Testis (tissue), 3 donors: ENCODE measurements around the gene COL4A6. TPM values are rescaled to one million over a fixed set of nuclear protein-coding genes. Genes with fewer than 3 reads are reported as not detected.

Source experiments
- DNase-seq: peaks from one replicate; pipeline ENCODE4 v3.0.0-alpha.2; 2019
- H3K27ac ChIP-seq, 2 donors: fragments of 200-600 bp; sonication (generic); one replicate each; pipeline ENCODE4 v1.5.1; 2019
- H3K27me3 ChIP-seq: fragments of 200-600 bp; sonication (generic); one replicate; pipeline ENCODE4 v1.5.1; 2019
- H3K36me3 ChIP-seq: fragments of 200-600 bp; sonication (generic); one replicate; pipeline ENCODE4 v1.5.1; 2017; ENCODE audit warnings: low read depth; ENCODE audit errors: missing control alignments
- H3K4me1 ChIP-seq: fragments of 200-600 bp; sonication (generic); one replicate; pipeline ENCODE4 v1.5.1; 2019
- H3K4me3 ChIP-seq, 2 donors: fragments of 200-600 bp; sonication (generic); one replicate each; pipeline ENCODE4 v1.5.1; 2017 to 2019
- H3K9me3 ChIP-seq: fragments of 200-600 bp; sonication (generic); one replicate; pipeline ENCODE4 v1.5.1; 2017
- POLR2A ChIP-seq: fragments of 450-650 bp; IDR thresholded peaks from one replicate; pipeline ENCODE4 v1.6.1; 2017; ENCODE audit warnings: antibody characterized with exemption, mild to moderate bottlenecking, moderate library complexity
- WGBS, 2 donors: methylation state at CpG; one replicate each; pipeline ENCODE4 v1.1.5; 2018; 5-methylcytosine and 5-hydroxymethylcytosine counted together
- intact Hi-C: fragments of 100-400 bp; cut with DNase I; formaldehyde crosslinking; loops from one replicate; pipeline ENCODE4 v1.15.1; 2023; ENCODE audit warnings: low total_unique reads
- polyA plus RNA-seq: library from polyadenylated mRNA; stranded (reverse); fragments of 350-450 nt; fragmentation: Illumina TruSeq; extraction: RNeasy Lipid Tissue Mini Kit (QIAGEN cat#74804); gene quantifications from one replicate; pipeline ENCODE4 v1.2.3, GENCODE V29; 2014; ENCODE audit warnings: low read depth, low replicate concordance; ENCODE audit not compliant: insufficient read depth
- total RNA-seq, 2 donors: library from RNA; depleted of rRNA; stranded (reverse); fragments of >200 nt; gene quantifications; one replicate each; pipeline ENCODE4 v1.2.3, GENCODE V29; 2016
- TF ChIP-seq, protein P1 (sequence below), 3 experiments: fragments of 450-650 bp in 2 of 3; fragments of 200-600 bp in 1 of 3; sonication (generic) in 1 of 3; IDR thresholded peaks; one replicate each; pipeline ENCODE4 v1.5.1; 2016 to 2019; ENCODE audit warnings: antibody characterized with exemption in 3 of 3, mild to moderate bottlenecking in 2 of 3, moderate library complexity in 1 of 3

COL4A6 gene
- total and polyA plus RNA-seq, 3 donors from 2014 or later = 2.4 to 4.9 (median 3.5) TPM

DNA sequence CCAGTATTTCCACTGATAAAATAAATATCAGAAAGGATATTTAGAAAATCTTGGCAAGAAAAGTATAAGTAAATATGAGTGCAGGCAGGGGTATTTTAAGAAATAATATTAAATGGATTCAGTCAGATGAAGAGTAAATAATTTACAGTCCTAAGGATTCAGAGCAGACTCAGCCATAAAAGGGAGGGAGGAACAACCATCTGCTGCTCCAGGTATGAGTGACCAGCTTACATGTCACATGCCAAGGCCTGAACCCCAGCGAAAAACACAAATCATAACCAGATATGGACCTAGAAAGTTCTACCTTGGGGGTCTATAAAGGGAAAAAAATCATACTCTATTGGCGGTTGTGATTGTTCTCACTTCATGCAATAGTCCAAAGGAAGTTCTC is 166.8 kb downstream of the COL4A6 start:
- WGBS, 2 donors = 47 to 50% methylated on average over 2 of the region's 2 CpGs
- no peaks in the 10 kb centered on the region for H3K9me3 ChIP-seq
- TF ChIP-seq, protein P1, sequence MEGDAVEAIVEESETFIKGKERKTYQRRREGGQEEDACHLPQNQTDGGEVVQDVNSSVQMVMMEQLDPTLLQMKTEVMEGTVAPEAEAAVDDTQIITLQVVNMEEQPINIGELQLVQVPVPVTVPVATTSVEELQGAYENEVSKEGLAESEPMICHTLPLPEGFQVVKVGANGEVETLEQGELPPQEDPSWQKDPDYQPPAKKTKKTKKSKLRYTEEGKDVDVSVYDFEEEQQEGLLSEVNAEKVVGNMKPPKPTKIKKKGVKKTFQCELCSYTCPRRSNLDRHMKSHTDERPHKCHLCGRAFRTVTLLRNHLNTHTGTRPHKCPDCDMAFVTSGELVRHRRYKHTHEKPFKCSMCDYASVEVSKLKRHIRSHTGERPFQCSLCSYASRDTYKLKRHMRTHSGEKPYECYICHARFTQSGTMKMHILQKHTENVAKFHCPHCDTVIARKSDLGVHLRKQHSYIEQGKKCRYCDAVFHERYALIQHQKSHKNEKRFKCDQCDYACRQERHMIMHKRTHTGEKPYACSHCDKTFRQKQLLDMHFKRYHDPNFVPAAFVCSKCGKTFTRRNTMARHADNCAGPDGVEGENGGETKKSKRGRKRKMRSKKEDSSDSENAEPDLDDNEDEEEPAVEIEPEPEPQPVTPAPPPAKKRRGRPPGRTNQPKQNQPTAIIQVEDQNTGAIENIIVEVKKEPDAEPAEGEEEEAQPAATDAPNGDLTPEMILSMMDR (IDR thresholded peaks at IDR 0.05) = no peak
- TF ChIP-seq POLR2A = no peak
- H3K4me3 ChIP-seq = no peak overlapping the region
- H3K4me1 ChIP-seq = no peaks in the 10 kb centered on the region
- no peaks in the 10 kb centered on the region for H3K27me3 ChIP-seq
- H3K27ac ChIP-seq = no peak overlapping the region
- DNase-seq = no peak
- intact Hi-C loops = no loop called here
- H3K36me3 ChIP-seq = no peaks in the 10 kb centered on the region

DNA sequence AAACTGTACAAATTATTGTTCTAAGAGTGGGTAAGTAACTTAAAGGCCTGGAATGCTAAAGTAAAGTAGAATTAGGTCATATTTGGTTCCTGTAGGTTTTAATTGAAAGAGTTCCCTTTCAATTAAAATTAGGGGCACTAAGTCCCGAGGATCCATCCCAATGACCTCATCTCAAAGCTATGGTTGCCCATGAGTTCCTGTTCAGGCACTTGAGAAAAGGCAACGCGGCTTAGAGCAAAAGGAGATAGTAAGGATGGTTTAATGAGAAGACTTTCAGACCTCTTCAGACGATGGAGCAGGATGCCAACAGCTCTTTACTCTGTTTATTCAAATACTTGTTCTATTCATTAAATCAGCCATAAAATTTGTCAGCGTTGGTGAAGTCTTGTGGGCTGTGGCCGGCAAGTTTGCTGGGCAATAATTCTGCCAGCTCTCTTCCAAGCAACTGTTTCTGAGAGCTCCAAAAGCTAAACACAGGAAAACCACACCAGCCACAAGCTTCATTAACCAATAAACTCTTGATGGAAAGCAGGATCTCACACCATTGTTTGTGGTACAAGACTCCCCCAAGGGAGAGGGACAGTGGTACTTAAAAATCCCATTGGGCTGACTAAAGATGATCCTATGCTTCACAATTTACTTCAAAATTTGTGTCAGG is 167.4 kb downstream of the COL4A6 start:
- TF ChIP-seq, protein P1 (IDR thresholded peaks at IDR 0.05) = no peak
- no peak for TF ChIP-seq POLR2A
- no peak overlapping the region for H3K4me3 ChIP-seq
- H3K27me3 ChIP-seq = no peaks in the 10 kb centered on the region
- no peak overlapping the region for H3K27ac ChIP-seq
- DNase-seq = no peak
- no peaks in the 10 kb centered on the region for H3K36me3 ChIP-seq
- H3K4me1 ChIP-seq = no peaks in the 10 kb centered on the region
- intact Hi-C loops = no loop called here
- H3K9me3 ChIP-seq = no peaks in the 10 kb centered on the region
- 50 to 65% methylated on average over 6 of the region's 6 CpGs for WGBS, 2 donors

DNA sequence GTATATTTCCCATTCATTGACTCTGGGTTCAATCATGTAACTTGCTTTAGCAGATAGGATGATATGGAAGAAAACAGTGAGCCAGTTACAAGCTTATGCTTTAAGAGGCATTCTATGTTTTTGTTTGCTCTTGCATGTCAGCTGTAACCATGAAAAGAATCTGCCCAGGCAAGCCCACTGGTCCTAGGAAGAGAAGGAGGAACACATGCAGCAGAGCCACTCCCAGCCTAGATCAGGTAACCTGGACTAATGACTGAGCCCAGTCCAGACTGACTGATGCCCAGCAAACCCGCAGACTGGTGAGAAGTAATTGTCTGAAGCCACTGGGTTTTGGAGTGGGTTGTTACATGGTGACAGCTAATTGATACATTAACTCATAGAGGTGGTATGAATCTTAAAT is 167.9 kb downstream of the COL4A6 start:
- 100% methylated on average over 1 of the region's 1 CpG for WGBS, 2 donors
- TF ChIP-seq POLR2A = no peak
- TF ChIP-seq, protein P1 (IDR thresholded peaks at IDR 0.05) = no peak
- Histone ChIP-seq H3K9me3 (no peaks in the 10 kb centered on the region), H3K4me1 (no peaks in the 10 kb centered on the region), H3K27me3 (no peaks in the 10 kb centered on the region), H3K27ac (no peak overlapping the region), H3K36me3 (no peaks in the 10 kb centered on the region), H3K4me3 (no peak overlapping the region)
- intact Hi-C loops = no loop called here
- DNase-seq = no peak

DNA sequence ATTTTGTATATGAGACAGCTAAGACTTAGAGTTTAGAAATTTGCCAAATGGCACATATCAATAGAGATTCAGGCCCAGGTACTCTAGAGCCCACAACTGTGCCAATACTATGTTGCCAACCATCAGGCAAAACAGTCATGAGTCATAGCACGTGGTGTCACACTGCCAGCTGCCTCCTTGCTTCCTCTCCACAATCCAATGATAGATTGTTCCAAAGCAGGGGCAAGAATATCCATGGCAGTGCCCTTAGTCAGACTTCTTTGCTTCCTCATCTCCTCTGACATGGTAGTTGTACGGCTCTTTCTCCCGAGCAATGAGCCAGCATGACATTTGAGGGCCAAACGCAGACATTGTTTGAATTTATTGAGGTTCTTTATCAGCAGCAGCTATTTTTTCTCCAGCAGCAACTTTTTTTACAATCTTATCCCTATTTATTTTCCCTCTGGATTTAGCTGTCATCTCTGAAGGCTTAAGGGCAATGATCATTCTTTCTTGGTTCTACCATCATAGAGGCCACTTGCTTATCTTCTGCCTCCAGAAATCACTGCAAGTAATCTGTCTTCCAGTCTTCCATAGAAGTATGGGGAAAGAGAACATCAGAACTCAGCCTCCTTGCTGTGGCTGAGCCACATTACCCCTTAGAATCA is 169.7 kb downstream of the COL4A6 start:
- no peak for TF ChIP-seq POLR2A
- TF ChIP-seq, protein P1 (IDR thresholded peaks at IDR 0.05) = no peak
- Histone ChIP-seq H3K36me3 (no peaks in the 10 kb centered on the region), H3K4me3 (no peak overlapping the region), H3K27me3 (no peaks in the 10 kb centered on the region), H3K4me1 (no peaks in the 10 kb centered on the region), H3K9me3 (no peaks in the 10 kb centered on the region), H3K27ac (no peak overlapping the region)
- 79 to 82% methylated on average over 3 to 4 of the region's 4 CpGs for WGBS, 2 donors
- intact Hi-C loops = no loop called here
- no peak for DNase-seq

DNA sequence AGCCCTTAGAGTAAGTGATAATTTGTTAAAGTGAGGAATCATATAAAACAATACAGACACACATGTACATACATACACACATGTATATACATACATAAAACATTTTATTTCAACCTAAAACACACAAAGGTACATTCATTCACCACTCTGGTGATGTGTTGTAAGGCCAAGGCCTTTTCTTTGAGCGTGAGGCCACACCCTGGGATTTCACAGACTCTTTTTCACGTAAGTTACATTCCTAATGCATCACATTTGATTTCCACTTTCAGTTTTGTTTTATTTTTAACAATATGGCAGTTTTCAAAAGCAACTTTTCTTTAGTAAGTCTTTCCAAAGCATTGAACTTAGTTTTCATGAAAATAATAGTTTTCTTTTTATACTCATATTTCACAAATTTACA is 170.7 kb downstream of the COL4A6 start:
- H3K9me3 ChIP-seq = no peaks in the 10 kb centered on the region
- H3K36me3 ChIP-seq = no peaks in the 10 kb centered on the region
- DNase-seq = no peak
- H3K4me3 ChIP-seq = no peak overlapping the region
- H3K27ac ChIP-seq = no peak overlapping the region
- no peaks in the 10 kb centered on the region for H3K4me1 ChIP-seq
- no peak for TF ChIP-seq POLR2A
- TF ChIP-seq, protein P1 (IDR thresholded peaks at IDR 0.05) = no peak
- intact Hi-C loops = no loop called here
- no peaks in the 10 kb centered on the region for H3K27me3 ChIP-seq
- 0 to 44% methylated on average over 1 to 2 of the region's 2 CpGs for WGBS, 2 donors
